ENCODE results near the gene USP49.
A peak's percentile ranks its signal among the peaks of the same experiment; 100 is the strongest.
"Not testable (repeated sequence)": the region's sequence is repeated elsewhere in the genome, so short reads cannot be mapped to it uniquely, and the experiment has no call there.

USP49 gene

DNA sequence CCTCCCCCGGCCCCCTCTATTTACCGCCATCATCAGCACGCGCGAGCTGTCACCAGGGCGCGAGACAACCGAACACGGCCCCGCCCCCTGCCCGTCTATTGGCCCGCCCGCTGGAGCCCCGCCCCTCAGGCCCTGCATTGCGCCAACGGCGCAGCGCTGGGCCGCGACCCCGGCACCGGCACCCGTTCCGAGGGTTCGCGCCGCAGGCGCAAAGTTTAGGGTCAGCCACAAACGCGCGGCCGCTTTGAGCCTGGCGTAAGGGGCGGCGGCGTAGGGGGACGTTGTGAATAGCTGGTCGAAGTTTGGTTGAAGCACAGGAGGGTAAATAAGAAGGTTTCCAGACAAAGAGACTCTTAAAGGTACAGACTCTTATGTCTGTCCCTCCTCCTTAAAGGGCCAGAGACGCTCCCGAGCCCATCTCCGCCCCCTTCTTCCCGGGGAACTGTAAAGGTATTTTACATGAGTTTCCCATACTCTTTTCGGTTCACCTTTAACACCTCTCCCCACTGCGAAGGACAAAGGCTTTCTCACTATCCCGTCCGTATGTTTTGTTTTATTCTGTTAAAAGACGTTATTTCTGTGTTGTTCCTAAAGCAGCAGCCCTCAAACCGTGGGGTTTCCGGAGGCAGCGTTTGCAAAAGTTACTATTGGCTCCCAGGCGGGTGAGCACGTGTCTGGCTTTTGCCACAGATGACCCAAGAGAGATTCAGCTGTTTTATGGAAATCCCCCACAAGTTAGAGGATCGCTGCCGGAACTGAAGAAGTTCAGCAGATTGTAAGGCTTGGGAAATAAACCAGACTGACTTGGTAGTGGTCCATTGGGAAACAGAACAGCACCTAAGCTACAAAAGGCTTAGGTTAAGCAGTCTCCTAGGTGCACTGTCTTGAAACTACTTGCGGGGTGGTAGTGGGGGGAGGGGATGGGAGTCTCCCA, at the start of gene USP49:
Gene USP49 (minus strand): TSS at position 76 of the 934 bp plus-strand sequence. CDS start 88,392 bp downstream, outside the sequence.
- peaks cover 2% of the 10 kb centered on the region for H3K36me3 Mint-ChIP-seq
- H3K27ac Mint-ChIP-seq = peak within 1 kb of the TSS; percentile 79
- H3K4me1 Mint-ChIP-seq = peaks cover 17% of the 10 kb centered on the region
- no peaks in the 10 kb centered on the region for H3K9me3 Mint-ChIP-seq
- H3K27me3 Mint-ChIP-seq = no peaks in the 10 kb centered on the region
- peak; percentile 95 for DNase-seq
- CTCF ChIA-PET = interaction anchor here (0.7 to 2.0 kb wide), 7 partner anchors 10 to 153 kb away, joined by 3 to 11 read pairs (median 4); partner anchors contain the start of genes BYSL, MED20 and TOMM6
- H3K4me3 Mint-ChIP-seq = no peak within 1 kb of the TSS

DNA sequence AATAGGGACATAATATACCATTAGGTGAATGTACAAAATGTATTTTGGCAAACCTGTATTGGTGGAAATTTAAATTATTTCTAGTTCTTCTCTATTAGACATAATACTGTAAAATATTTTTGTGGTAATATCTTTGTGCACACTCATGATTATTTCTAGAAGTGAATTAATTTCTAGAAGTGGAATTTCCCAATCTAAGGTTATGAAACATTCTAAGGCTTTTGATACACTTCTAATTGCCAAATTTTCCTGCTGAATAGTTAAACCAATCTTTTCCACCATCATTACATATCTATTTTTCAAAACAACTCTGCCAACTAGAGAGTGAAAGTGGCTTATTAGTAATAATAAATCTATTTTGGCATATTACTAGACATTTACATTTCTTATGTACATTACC, 48.3 kb upstream of the USP49 start:
- peaks cover 29% of the 10 kb centered on the region for H3K36me3 Mint-ChIP-seq
- H3K4me3 Mint-ChIP-seq = no peak overlapping the region
- H3K4me1 Mint-ChIP-seq = peaks cover 45% of the 10 kb centered on the region
- CTCF ChIA-PET = interaction anchor here (2.1 to 2.2 kb wide), 2 partner anchors 69 to 96 kb away, joined by 6 read pairs; no protein-coding TSS in a partner anchor
- no peaks in the 10 kb centered on the region for H3K9me3 Mint-ChIP-seq
- H3K27ac Mint-ChIP-seq = no peak overlapping the region
- no peak for DNase-seq
- no peaks in the 10 kb centered on the region for H3K27me3 Mint-ChIP-seq

DNA sequence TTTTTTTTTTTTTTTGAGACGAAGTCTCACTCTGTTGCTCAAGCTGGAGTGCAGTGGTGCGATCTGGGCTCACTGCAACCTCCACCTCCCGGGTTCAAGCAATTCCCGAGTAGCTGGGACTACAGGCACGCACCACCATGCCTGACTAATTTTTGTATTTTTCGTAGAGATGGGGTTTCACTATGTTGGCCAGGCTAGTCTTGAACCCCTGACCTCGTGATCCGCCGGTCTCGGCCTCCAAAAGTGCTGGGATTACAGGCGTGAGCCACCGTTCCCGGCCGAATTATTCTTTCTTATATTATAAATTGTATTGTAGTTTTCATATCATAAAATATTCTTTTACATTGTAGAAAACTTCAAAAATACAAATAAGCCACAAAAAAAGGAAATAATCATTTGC, 47.7 kb upstream of the USP49 start:
- not testable (repeated sequence) for H3K9me3 Mint-ChIP-seq, H3K4me3 Mint-ChIP-seq, DNase-seq, H3K27ac Mint-ChIP-seq, H3K27me3 Mint-ChIP-seq
- CTCF ChIA-PET = interaction anchor here (0.7 to 2.2 kb wide), 5 partner anchors 12 to 100 kb away, joined by 3 to 6 read pairs (median 6); no protein-coding TSS in a partner anchor
- Mint-ChIP-seq H3K36me3 (peaks cover 32% of the 10 kb centered on the region), H3K4me1 (peaks cover 48% of the 10 kb centered on the region)

DNA sequence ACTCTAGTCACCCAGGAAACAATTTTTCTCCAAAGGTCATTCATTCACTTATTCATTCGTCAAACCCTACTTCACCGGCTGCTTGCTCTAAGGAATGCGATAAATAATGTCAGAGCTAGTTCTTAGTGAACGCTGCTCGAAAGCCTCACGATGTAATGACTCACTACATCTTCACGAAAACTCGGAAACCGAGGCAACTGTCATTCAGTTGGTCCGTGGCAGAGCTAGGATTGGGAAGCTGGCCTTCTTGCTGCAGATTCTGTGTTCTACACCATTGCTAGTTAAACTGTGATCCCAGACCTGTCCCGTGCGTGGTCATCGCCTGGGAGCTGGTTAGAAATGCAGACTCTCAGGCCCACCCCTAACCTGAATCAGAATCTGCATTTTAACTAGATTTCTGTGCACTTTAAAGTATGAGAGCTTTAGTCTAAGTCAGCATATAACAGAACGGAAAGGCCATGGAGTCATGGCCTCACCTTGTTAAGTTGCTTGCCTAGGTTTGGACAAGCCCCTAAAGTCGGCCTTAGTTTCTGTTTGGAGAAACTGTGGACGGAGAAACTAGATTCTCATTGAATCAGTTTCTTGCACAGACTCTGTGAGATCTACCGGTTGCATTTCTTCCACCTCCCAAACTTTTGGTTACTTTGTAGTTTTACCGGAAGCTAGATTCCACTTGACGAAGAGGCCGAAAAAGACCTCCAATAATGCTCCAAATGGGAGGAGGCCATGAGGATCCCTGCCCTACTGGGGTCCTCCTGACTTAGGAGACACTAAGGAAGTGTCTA, 47.1 kb upstream of the USP49 start:
- no peaks in the 10 kb centered on the region for H3K27me3 Mint-ChIP-seq
- DNase-seq = no peak
- H3K4me1 Mint-ChIP-seq = peaks cover 49% of the 10 kb centered on the region
- H3K27ac Mint-ChIP-seq = peak overlapping the region; percentile 88
- peaks cover 36% of the 10 kb centered on the region for H3K36me3 Mint-ChIP-seq
- CTCF ChIA-PET = interaction anchor here (0.7 to 2.2 kb wide), 6 partner anchors 13 to 101 kb away, joined by 3 to 6 read pairs (median 5); no protein-coding TSS in a partner anchor
- H3K9me3 Mint-ChIP-seq = no peaks in the 10 kb centered on the region
- peak overlapping the region; percentile 100 for H3K4me3 Mint-ChIP-seq

DNA sequence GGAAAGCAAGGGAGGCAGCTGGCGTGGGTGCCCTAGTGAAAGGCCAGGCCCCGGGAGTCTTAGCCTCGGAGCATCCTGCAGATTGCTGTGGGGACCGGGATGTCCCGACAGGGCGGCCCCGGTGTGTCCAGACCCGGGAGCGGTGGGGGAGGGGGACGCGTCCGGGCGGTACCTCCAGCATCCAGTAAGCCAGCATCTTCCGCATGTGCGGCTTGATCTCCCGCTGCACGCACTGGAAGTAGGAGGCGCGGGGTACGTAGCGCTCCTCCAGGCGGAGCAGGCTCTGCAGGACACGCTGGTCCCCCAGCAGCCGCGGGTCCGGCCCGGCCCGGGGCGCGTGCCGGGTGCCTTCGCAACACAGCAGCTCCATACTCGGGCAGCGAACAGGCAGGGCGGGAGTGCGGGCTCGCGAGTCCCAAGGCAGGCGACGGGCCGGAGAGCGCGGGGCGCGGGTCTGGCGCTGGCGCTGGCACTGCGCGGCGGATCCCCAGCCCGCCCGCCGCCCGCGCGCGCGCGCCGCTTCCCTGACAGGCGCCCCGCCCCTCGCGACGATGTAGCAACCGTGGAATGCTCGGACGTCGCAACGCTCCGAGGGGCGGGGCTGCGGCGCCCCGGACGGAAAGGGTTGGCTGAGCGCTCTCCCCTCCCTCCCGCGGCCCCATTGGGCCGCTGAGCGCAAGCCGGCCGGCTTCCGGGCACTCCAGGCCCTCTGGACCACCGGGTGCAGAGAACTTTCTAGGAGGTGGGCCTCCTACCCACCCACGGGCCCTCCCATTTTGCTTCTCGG, 46.3 kb upstream of the USP49 start, which contains the start of gene CCND3:
Gene CCND3 (minus strand): TSS at position 529 of the 787 bp plus-strand sequence. CDS start 159 bp downstream, at position 370.
- Mint-ChIP-seq H3K4me1 (peaks cover 54% of the 10 kb centered on the region), H3K27me3 (no peaks in the 10 kb centered on the region), H3K27ac (peak within 1 kb of the TSS; percentile 96), H3K9me3 (no peaks in the 10 kb centered on the region), H3K4me3 (peak within 1 kb of the TSS; percentile 100), H3K36me3 (peaks cover 42% of the 10 kb centered on the region)
- peak; percentile 93 for DNase-seq
- CTCF ChIA-PET = interaction anchor here (0.7 to 10.9 kb wide), 7 partner anchors 11 to 102 kb away, joined by 4 to 259 read pairs (median 6); no protein-coding TSS in a partner anchor

DNA sequence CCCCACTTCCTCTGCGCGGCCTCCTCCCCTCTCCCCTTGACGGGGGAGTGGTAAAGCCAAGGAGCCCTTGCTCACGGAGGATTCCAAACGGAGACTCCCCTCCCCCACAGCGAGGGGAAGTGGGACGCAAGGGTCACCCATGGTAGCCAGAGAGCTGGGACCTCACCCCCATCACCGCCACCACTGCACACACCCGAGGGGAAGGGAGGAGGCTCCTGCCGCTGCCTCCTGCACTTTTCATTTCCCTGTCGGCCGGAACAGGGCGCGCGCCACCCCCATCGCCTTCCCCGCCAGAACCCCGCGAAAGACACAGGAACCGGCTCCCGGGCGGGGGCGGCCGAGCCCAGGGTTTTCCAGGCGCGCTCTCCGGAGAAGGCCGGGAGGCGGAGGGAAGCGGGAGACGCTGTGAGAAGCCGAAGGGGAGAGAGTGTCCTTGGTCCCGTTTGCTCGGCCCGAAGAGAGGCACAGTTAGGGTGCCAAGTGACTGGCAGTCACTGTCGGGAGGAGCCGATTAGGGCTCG, 45.6 kb upstream of the USP49 start:
- H3K9me3 Mint-ChIP-seq = no peaks in the 10 kb centered on the region
- peaks cover 49% of the 10 kb centered on the region for H3K36me3 Mint-ChIP-seq
- peaks cover 57% of the 10 kb centered on the region for H3K4me1 Mint-ChIP-seq
- peak; percentile 82 for DNase-seq
- peak overlapping the region; percentile 96 for H3K27ac Mint-ChIP-seq
- peak overlapping the region; percentile 100 for H3K4me3 Mint-ChIP-seq
- H3K27me3 Mint-ChIP-seq = no peaks in the 10 kb centered on the region
- CTCF ChIA-PET = interaction anchor here (0.7 to 10.9 kb wide), 3 partner anchors 10 to 102 kb away, joined by 4 to 259 read pairs (median 89); partner anchors contain the start of genes BYSL and MED20

DNA sequence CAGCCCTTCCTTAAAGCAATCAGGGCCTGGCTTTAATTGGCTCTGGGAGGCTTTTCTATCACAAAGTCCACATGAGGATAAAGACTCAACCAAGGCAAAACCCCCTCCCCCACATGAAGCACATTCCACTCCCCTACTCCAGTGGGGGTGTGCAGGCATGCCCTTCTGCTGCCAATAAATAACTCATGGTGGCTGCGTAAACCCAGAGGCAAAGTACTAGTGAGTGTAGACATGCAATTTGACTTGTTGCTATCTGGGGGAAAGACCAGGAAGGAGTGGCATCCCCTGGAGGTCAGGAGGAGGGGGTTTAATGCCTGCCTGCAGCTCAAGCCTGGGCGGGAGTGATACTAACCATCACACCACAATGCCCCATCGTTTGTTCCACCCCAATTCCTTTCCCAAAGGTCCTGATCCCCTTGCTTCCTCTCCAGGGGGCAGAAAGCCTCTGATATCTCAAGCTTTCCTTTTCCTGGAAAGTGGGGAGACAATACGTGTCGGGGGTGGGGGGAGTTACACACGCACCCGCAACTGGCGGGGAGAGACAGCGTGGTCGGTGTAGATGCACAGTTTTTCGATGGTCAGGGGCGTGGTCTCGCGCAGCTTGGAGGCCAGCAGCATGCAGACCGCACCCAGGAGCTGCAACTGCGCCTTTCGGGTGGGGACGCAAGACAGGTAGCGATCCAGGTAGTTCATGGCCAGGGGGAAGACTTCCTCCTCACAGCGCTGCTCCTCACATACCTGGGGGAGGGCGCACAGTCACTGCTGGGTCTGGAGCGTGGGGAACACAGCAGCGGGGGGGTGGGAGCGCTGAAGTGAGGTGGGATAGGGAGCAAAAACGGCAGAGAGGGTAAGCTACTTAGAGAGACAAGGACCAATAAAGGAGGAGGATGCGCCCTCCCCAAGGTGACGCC, 44.9 kb upstream of the USP49 start:
- Mint-ChIP-seq H3K4me1 (peaks cover 61% of the 10 kb centered on the region), H3K4me3 (peak overlapping the region; percentile 100), H3K9me3 (no peaks in the 10 kb centered on the region), H3K27me3 (no peaks in the 10 kb centered on the region), H3K36me3 (peaks cover 56% of the 10 kb centered on the region), H3K27ac (peak overlapping the region; percentile 96)
- CTCF ChIA-PET = interaction anchor here (1.0 to 10.9 kb wide), 5 partner anchors 18 to 153 kb away, joined by 3 to 259 read pairs (median 7); partner anchors contain the start of genes BYSL, MED20 and TOMM6
- peak; percentile 74 for DNase-seq

DNA sequence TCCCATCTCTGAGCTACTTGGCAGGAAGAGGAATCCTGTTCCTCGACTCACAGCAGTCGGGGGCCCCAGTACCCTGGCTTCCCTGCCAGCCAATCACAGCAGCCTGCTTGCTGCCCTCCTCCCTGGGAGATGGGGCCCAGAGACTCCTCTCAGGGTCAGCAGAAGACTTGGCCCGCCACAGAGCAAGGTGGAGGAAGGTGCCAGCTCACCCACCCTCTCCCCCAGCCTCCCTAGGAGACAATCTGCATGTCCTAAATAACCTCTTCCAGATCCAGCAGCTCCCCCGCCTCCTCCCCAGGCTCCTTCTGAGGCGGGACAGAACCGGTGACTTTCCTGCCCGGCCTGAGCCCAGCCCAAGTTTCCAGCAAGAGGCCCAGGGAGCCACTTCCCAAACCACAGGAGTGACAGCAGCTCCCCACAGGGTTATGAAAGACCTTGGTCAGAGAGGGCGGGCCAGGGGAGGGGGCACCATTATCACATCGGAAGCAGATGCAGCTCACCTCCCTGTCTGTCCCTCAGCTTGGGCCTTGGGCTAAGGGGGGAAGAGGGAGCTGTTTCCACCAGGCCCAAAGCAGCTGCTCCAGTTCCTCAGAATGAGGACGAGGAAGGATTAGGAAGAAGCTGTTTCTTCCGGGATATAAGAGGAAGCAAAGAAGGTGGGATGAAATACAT, 44.1 kb upstream of the USP49 start:
- CTCF ChIA-PET = interaction anchor here (0.8 to 10.9 kb wide), 10 partner anchors 11 to 152 kb away, joined by 3 to 259 read pairs (median 6); partner anchors contain the start of genes BYSL, MED20 and TOMM6
- Mint-ChIP-seq H3K9me3 (no peaks in the 10 kb centered on the region), H3K27me3 (no peaks in the 10 kb centered on the region), H3K4me1 (peaks cover 64% of the 10 kb centered on the region), H3K36me3 (peaks cover 62% of the 10 kb centered on the region), H3K27ac (peak overlapping the region; percentile 96), H3K4me3 (peak overlapping the region; percentile 100)
- peak; percentile 49 for DNase-seq

DNA sequence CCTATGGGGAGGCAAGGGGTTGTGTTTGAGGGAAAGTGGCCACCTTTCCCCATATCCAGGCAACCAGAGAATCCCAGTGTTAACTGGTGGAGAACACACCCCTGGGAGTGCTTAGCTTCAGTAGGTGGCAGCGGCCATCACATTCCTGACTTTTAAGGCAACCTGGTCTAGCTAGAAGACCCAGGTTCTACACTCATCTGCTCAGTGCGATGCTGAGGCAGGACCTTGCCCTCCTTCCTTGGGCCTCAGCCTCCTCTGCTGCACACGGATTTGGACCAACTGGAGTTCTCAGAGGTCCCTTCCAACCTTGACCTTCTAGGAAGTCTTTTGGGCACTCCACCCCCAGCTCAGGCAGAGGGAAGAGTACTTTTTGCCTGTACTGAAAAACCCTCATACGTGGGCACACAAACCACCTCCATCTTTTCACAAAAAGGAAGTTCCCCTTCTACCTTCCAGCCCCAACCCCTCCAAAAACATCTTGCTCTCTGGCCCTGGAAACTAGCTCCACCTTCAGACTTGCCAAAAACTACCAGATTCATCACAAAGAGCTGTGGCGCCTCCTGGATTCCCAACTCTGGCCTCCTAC, 43.5 kb upstream of the USP49 start:
- Mint-ChIP-seq H3K4me3 (peak overlapping the region; percentile 100), H3K9me3 (no peaks in the 10 kb centered on the region), H3K36me3 (peaks cover 67% of the 10 kb centered on the region), H3K4me1 (peaks cover 66% of the 10 kb centered on the region), H3K27me3 (no peaks in the 10 kb centered on the region), H3K27ac (peak overlapping the region; percentile 96)
- DNase-seq = no peak
- CTCF ChIA-PET = interaction anchor here (0.7 to 10.9 kb wide), 12 partner anchors 11 to 151 kb away, joined by 3 to 259 read pairs (median 6); partner anchors contain the start of genes BYSL, MED20 and TOMM6

DNA sequence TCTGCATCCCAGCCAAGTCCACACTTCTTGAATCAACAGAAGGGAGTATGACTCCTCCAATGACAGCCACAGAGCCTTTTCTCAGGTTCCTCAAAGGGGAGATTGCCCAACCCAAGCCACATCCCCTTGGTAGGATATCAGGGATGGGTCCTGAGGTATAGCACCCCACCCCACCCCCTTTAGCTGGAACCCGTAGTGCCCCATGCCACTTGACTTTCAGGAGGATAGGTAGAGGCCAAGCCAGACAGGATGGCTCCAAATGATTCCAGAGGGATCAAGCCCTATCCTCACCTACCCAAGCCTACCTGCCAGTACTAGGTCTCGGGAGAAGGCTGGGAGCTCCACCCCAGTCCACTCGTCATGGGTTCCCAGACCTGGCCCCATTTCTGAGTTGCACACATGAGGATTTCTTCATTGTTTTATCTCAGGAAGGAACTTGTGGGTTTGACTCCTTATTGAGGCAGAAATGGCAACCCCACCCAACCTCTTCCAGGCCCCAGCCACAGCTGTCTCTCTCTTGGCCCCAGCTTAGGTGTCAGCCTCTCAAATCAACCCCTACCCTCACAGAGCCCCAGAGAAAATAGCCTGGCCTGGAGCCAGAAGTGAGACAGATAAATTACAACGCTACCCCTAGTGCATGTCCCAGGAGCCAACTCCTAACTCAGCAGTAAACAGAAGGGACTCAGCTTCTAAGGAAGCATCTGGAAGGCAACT, 42.8 kb upstream of the USP49 start:
- Mint-ChIP-seq H3K36me3 (peaks cover 70% of the 10 kb centered on the region), H3K27me3 (no peaks in the 10 kb centered on the region), H3K9me3 (no peaks in the 10 kb centered on the region), H3K27ac (peak overlapping the region; percentile 96), H3K4me3 (peak overlapping the region; percentile 100), H3K4me1 (peaks cover 67% of the 10 kb centered on the region)
- CTCF ChIA-PET = interaction anchor here (0.7 to 10.9 kb wide), 11 partner anchors 10 to 151 kb away, joined by 3 to 259 read pairs (median 6); partner anchors contain the start of genes BYSL, MED20 and TOMM6
- peak; percentile 70 for DNase-seq

DNA sequence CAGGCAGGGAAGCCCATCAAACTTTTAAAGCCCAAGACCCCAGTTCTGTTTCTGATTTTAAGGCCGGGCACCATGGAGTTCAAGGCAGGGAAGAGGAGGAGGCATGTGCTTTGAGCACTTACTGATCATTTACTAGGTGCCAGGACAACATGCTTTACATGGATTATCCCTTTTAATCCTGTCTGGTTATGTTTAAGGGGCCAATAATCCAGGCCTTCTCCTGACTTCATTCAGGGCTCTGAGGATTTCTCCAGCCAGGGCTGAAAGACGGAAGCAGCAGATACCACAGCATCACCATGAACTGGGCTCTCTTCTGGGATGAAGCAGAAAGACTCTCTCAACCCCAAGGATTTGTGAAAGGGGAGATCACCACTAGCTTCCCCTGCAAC, 42.3 kb upstream of the USP49 start:
- Mint-ChIP-seq H3K9me3 (no peaks in the 10 kb centered on the region), H3K27ac (peak overlapping the region; percentile 96), H3K27me3 (no peaks in the 10 kb centered on the region), H3K36me3 (peaks cover 75% of the 10 kb centered on the region), H3K4me1 (peaks cover 67% of the 10 kb centered on the region), H3K4me3 (peak overlapping the region; percentile 100)
- CTCF ChIA-PET = interaction anchor here (0.7 to 10.9 kb wide), 8 partner anchors 9 to 105 kb away, joined by 3 to 259 read pairs (median 5); partner anchors contain the start of genes BYSL and MED20
- no peak for DNase-seq

All from activated naive CD4-positive, alpha-beta T cell treated with anti-CD3 and anti-CD28 coated beads, Interleukin-2, amount 10 ng/mL, durations not matched to agents 7 days and 5 days (primary cell).